HUES6 (cell line): ENCODE data around the gene BTN1A1.

ENCODE experiments used
- H3K27ac ChIP-seq: 2 replicates; pipeline ENCODE4 v1.7.0; 2013; ENCODE audit warnings: low read depth, mild to moderate bottlenecking, low read length, inconsistent platforms
- H3K27me3 ChIP-seq: 2 replicates; pipeline ENCODE4 v1.6.1; 2013; ENCODE audit warnings: low read length; ENCODE audit not compliant: control insufficient read depth, insufficient read depth
- H3K36me3 ChIP-seq: 2 replicates; pipeline ENCODE4 v1.6.1; 2013; ENCODE audit warnings: low read length; ENCODE audit not compliant: control insufficient read depth, insufficient read depth
- H3K4me1 ChIP-seq: 2 replicates; pipeline ENCODE4 v1.6.1; 2013; ENCODE audit warnings: low read length; ENCODE audit not compliant: control insufficient read depth, insufficient read depth
- H3K4me3 ChIP-seq: 2 replicates; pipeline ENCODE4 v1.5.1; 2013; ENCODE audit warnings: low read depth, low read length
- H3K9ac ChIP-seq: one replicate; pipeline ENCODE4 v1.6.1; 2013; ENCODE audit warnings: mild to moderate bottlenecking, low read length
- H3K9me3 ChIP-seq: 2 replicates; pipeline ENCODE4 v1.6.1; 2013; ENCODE audit warnings: low read depth, low read length; ENCODE audit not compliant: control insufficient read depth, insufficient read depth

The BTN1A1 gene

GRCh38 chr6:26477426-26477825 is 22.7 kb upstream of the BTN1A1 start:
- no peaks in the 10 kb centered on the region for H3K27me3 ChIP-seq
- H3K4me3 ChIP-seq, result no peak overlapping the region
- peaks cover 7% of the 10 kb centered on the region for H3K9me3 ChIP-seq
- H3K36me3 ChIP-seq, result no peaks in the 10 kb centered on the region
- no peak overlapping the region for H3K9ac ChIP-seq
- no peak overlapping the region for H3K27ac ChIP-seq
- H3K4me1 ChIP-seq, result peaks cover 27% of the 10 kb centered on the region

- H3K4me3 ChIP-seq, result no peak overlapping the region
- H3K4me1 ChIP-seq, result peaks cover 27% of the 10 kb centered on the region
- H3K36me3 ChIP-seq, result no peaks in the 10 kb centered on the region
- H3K27ac ChIP-seq, result no peak overlapping the region
- H3K9me3 ChIP-seq, result no peaks in the 10 kb centered on the region
- H3K27me3 ChIP-seq, result no peaks in the 10 kb centered on the region
- no peak overlapping the region for H3K9ac ChIP-seq
Observed at GRCh38 chr6:26478100-26478984, 21.8 kb upstream of the BTN1A1 start.

- Histone ChIP-seq H3K4me1 (peaks cover 27% of the 10 kb centered on the region), H3K4me3 (no peak overlapping the region), H3K9me3 (no peaks in the 10 kb centered on the region), H3K9ac (no peak overlapping the region), H3K27me3 (no peaks in the 10 kb centered on the region), H3K27ac (no peak overlapping the region), H3K36me3 (no peaks in the 10 kb centered on the region)
Observed at GRCh38 chr6:26478985-26479278, 21.2 kb upstream of the BTN1A1 start.

DNA sequence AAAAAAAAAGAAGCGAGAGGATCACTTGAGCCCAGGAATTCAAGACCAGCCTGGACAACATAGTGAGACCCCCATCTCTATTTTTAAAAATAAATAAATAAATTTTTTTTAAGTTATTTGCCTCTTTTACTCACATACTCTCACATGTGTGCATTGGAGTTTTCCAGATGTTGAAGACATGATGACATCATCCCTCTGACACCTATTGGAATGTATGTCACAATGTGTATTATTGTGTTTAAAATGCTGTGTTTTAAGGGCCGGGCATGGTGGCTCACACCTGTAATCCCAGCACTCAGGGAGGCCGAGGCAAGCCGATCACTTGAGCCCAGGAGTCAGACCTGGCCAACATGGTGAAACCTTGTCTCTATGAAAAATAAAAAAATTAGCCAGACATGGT is 17.8 kb upstream of the BTN1A1 start:
- H3K36me3 ChIP-seq, result no peaks in the 10 kb centered on the region
- H3K9me3 ChIP-seq, result no peaks in the 10 kb centered on the region
- no peak overlapping the region for H3K9ac ChIP-seq
- H3K4me1 ChIP-seq, result no peaks in the 10 kb centered on the region
- no peak overlapping the region for H3K4me3 ChIP-seq
- no peak overlapping the region for H3K27ac ChIP-seq
- no peaks in the 10 kb centered on the region for H3K27me3 ChIP-seq

DNA sequence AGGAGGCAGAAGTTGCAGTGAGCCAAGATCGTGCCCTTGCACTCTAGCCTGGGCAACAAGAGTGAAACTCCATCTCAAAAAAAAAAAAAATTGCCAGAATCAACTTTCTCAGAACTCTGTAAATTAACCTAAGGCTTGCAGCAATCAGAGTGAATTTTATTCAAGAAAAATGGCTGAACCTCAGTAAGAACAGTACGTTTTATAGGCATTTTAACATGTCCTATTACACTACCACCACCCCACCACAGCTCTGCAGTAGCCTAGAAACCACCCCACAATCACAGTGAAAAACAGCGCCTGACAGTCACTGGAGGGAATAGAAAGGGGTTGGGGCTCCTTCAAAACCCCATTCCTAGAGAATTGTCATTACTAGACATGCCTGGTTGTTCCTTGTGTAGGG is 16.4 kb upstream of the BTN1A1 start:
- Histone ChIP-seq H3K4me1 (no peaks in the 10 kb centered on the region), H3K27ac (no peak overlapping the region), H3K27me3 (no peaks in the 10 kb centered on the region), H3K9me3 (no peaks in the 10 kb centered on the region), H3K36me3 (no peaks in the 10 kb centered on the region), H3K4me3 (no peak overlapping the region), H3K9ac (no peak overlapping the region)

DNA sequence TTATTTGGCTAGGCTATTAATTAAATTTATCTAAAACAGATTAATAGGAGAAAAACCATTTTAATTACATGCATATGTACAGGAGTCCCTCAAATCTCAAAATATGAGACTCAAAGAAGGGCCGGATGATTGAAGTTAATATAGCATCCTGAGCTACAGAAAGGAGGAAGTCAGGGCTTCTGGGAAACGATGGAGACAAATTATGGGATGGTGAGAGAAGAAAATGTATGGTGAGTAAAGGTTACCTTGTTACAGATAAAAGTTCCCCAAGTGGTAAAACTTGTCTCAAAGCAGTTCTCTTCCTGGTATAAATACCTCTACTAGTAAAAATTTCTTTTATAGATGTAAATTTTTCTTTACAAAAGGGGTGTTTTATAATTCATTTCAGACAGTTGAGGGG is 15.9 kb upstream of the BTN1A1 start:
- Histone ChIP-seq H3K36me3 (no peaks in the 10 kb centered on the region), H3K9ac (no peak overlapping the region), H3K27me3 (no peaks in the 10 kb centered on the region), H3K4me3 (no peak overlapping the region), H3K27ac (no peak overlapping the region), H3K9me3 (no peaks in the 10 kb centered on the region), H3K4me1 (no peaks in the 10 kb centered on the region)

DNA sequence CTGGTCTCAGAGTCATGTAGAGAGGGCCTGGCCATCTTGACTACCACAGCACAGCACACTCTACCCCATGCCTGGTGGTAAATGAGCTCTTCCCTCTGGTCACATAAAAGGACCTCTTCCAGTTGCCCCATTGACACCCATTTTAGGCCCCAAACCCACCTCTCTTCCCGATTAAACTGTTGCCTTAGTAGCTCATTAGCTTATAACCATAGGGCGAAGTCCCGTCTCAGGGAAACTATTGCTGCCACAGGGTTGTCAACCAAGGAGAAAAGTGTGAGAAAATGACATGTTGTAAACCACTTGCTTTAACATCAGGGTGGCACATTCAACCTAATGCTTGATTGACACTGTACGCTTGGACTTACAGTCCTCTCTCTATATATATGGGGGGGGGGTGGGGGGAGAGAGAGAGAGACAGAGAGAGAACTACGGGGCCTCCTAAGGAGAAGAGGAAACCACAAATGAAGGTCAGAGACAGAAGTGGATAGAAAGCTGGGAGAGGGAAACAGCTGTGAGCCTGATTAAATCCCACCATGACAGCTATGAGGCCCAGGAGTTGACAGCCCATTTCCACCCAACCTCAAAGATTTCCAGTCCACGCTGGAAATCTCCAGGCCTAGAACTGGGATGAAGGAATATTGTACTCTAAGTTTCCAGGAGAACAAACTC is 14.9 kb upstream of the BTN1A1 start:
- Histone ChIP-seq H3K9ac (no peak overlapping the region), H3K9me3 (no peaks in the 10 kb centered on the region), H3K4me1 (no peaks in the 10 kb centered on the region), H3K4me3 (no peak overlapping the region), H3K27ac (no peak overlapping the region), H3K27me3 (no peaks in the 10 kb centered on the region), H3K36me3 (no peaks in the 10 kb centered on the region)

DNA sequence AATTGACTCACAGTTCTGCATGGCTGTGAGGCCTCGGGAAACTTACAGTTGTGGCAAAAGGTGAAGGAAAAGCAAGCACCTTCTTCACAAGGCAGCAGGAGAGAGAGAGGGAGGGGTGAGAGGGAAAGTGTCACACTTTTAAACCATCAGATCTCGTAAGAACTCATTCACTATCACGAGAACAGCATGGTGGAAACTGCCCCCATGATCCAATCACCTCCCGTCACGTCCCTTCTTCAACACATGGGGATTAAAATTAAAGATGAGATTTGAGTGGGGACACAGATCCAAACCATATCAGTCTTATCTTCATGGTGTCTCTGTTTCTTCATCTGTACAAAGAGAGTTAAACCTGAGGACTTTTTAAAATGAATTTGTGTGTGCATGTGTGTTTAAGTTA is 13.7 kb upstream of the BTN1A1 start:
- no peaks in the 10 kb centered on the region for H3K36me3 ChIP-seq
- no peaks in the 10 kb centered on the region for H3K27me3 ChIP-seq
- no peaks in the 10 kb centered on the region for H3K4me1 ChIP-seq
- H3K4me3 ChIP-seq, result no peak overlapping the region
- no peak overlapping the region for H3K27ac ChIP-seq
- no peaks in the 10 kb centered on the region for H3K9me3 ChIP-seq
- no peak overlapping the region for H3K9ac ChIP-seq

DNA sequence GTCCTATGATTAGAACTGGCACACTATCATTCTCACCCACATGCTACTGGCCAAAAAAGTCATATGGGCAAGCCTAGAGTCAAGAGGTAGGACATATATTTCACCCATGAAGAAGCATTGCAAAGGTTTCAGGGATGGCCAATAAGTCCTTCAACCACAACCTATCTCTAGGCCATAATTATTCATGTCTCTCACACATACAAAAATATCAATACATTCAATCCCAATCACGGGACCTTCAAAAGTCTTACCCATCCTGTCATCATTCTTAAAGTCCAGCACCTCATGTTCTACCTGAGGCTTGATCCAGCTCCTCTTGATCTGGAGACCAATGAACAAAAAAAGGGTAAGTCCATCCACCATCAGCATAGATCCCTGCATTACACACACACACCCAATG is 12.6 kb upstream of the BTN1A1 start:
- H3K4me3 ChIP-seq, result no peak overlapping the region
- no peaks in the 10 kb centered on the region for H3K36me3 ChIP-seq
- H3K27me3 ChIP-seq, result no peaks in the 10 kb centered on the region
- H3K27ac ChIP-seq, result no peak overlapping the region
- H3K9me3 ChIP-seq, result no peaks in the 10 kb centered on the region
- no peak overlapping the region for H3K9ac ChIP-seq
- H3K4me1 ChIP-seq, result no peaks in the 10 kb centered on the region

DNA sequence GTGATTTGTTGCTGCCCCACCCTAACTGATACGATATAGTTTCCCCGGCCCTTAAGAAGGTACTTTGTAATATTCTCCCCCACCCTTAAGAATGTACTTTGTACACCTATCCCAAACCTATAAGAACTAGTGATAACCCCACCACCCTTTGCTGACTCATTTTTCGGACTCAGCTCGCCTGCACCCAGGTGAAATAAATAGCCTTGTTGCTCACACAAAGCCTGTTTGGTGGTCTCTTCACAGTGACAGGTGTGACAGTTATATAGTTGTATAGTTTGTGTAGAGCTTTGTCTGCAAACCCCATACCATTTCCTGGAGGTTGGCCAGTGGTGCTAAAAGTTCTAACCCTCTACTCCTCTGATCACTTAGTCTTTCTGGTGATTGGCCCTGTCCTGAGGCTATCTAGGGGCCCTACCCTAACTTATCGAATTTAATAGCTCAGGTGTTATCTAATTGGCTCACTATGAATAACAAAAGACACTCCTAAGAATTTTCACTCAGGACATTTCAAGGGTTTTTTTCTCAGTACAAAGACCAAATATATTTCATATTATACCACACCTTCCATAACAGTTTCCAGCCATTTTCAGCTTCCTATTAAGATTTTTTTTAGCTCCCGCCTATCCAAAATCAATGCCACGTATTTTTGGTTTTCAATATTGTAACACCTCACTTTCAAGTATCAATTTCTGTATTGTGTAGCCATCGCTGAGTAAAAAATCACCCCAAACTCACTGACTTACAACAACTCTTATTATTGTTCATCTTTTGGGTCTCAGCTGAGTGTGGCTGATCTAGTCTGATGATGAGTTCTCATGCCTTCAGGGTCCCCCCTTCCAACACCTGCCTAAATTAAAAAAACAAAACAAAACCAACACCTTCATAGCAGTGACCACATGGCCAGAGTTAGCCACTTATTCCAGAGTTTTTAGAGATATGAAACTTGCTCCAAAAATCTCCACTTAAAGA is 9.8 kb upstream of the BTN1A1 start:
- Histone ChIP-seq H3K4me1 (no peaks in the 10 kb centered on the region), H3K36me3 (no peaks in the 10 kb centered on the region), H3K9me3 (no peaks in the 10 kb centered on the region), H3K9ac (no peak overlapping the region), H3K27ac (no peak overlapping the region), H3K4me3 (no peak overlapping the region), H3K27me3 (no peaks in the 10 kb centered on the region)

- H3K27me3 ChIP-seq, result no peaks in the 10 kb centered on the region
- no peaks in the 10 kb centered on the region for H3K9me3 ChIP-seq
- no peaks in the 10 kb centered on the region for H3K4me1 ChIP-seq
- H3K9ac ChIP-seq, result no peak overlapping the region
- no peaks in the 10 kb centered on the region for H3K36me3 ChIP-seq
- no peak overlapping the region for H3K27ac ChIP-seq
- no peak overlapping the region for H3K4me3 ChIP-seq
Observed at GRCh38 chr6:26491604-26492003, 8.5 kb upstream of the BTN1A1 start.
